Posterior vena cava (tissue), 2 donors: Measurements from ENCODE around the gene ZNF559. TPM values are rescaled to one million over a fixed set of nuclear protein-coding genes. Genes with fewer than 3 reads are reported as not detected.
"Not testable (repeated sequence)": the region's sequence is repeated elsewhere in the genome, so short reads cannot be mapped to it uniquely, and the experiment has no call there.

Experiments
- DNase-seq: peaks from one replicate; pipeline ENCODE4 v3.0.0-alpha.2; 2020; ENCODE audit warnings: low spot score
- intact Hi-C, 2 donors: fragments of 100-400 bp; cut with DNase I; formaldehyde crosslinking; loops; one replicate each; pipeline versions ENCODE4 v1.14.1 to v1.14.2; 2022 to 2023
- long read RNA-seq, 2 donors: library from polyadenylated mRNA; unstranded; transcript quantifications; one replicate each; pipeline ENCODE4 v2.0.0, GENCODE V29; 2020 to 2021
- total RNA-seq, 2 donors: library from RNA; stranded (reverse); fragmentation: NEBNext Ultra II Directional; extraction: Animal tissue kit (Norgen Biotek cat#: 25700); gene quantifications; one replicate each; pipeline ENCODE4 v1.2.1, GENCODE V29; 2021
- donor health status: DM: yes; HTN: yes; CAD: no.
- donor health status: DM: yes; HTN: yes; CAD: no.

The ZNF559 gene
- total RNA-seq: 10 to 100 TPM; 14.2 to 19.9 TPM
- long read RNA-seq, donor 1, full-length matches to known transcripts: 2 of 6 reads
- long read RNA-seq, donor 1, partial matches to known transcripts: 0 of 6 reads
- long read RNA-seq, donor 1, other reads (novel, unspliced or antisense): 4 of 6 reads
- long read RNA-seq, donor 2, partial matches to known transcripts: 2 of 10 reads
- long read RNA-seq, donor 2, other reads (novel, unspliced or antisense): 5 of 10 reads

GRCh38 chr19:9323919-9324583 is at the start of gene ZNF559:
ZNF559 (plus strand) TSS chr19:9324179; CDS start chr19:9338550, 14,371 bp downstream.
- DNase-seq: peak; percentile 99
- intact Hi-C loops: no loop called here

DNA sequence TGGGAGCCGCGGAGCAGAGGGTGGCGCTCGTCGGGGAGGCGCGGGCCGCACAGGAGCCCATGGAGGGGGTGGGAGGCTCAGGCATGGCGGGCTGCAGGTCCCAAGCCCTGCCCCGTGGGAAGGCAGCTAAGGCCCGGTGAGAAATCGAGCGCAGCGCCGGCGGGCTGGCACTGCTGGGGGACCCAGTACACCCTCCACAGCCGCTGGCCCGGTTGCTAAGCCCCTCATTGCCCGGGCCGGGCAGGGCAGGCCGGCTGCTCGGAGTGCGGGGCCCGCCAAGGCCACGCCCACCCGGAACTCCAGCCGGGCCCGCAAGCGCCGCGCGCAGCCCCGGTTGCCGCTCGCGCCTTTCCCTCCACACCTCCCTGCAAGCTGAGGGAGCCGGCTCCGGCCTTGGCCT is 40.5 kb upstream of the ZNF559 start:
- intact Hi-C loops, DNase-seq: not testable (repeated sequence)

- intact Hi-C loops: no loop called here
- no peak for DNase-seq
These were observed 34.6 kb upstream of the ZNF559 start for GRCh38 chr19:9289231-9289884.

- no peak for DNase-seq
- intact Hi-C loops: no loop called here
These were observed 28.5 kb upstream of the ZNF559 start for GRCh38 chr19:9295411-9295849.

DNA sequence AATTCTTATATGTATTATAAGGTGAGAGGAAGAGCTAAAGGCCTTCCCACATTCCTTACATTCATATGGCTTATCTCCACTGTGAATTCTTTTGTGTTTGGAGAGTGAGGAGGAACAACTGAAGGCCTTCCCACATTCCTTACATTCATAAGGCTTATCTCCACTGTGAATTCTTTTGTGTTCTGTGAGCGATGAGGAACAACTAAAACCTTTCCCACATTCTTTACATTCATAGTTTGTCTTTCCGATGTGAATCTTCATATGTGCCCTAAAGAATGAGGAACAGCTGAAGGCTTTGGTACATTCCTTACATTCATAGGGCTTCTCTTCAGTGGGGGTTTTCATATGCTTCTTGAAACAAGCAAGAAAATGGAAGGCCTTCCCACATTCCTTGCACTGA is 27.6 kb upstream of the ZNF559 start:
- intact Hi-C loops: no loop called here
- no peak for DNase-seq

DNA sequence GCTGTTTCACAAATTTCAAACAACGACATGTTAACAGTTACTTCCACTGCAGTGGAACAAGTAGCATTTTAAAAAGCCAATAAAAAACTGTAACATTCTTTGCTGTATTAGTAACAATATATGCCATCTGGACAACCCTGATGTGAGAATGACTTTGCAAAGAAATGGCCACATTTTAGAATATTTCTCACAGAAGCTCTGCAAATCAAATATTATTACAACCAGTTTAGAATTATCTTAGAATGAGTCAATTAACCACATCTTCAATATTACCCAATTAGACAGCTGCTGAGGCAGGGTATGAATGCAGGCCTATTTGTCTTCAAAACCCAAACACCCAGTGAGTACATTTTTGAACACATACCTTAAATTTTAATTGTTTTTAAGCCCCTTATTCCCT is 17.5 kb upstream of the ZNF559 start:
- DNase-seq: no peak
- intact Hi-C loops: no loop called here

DNA sequence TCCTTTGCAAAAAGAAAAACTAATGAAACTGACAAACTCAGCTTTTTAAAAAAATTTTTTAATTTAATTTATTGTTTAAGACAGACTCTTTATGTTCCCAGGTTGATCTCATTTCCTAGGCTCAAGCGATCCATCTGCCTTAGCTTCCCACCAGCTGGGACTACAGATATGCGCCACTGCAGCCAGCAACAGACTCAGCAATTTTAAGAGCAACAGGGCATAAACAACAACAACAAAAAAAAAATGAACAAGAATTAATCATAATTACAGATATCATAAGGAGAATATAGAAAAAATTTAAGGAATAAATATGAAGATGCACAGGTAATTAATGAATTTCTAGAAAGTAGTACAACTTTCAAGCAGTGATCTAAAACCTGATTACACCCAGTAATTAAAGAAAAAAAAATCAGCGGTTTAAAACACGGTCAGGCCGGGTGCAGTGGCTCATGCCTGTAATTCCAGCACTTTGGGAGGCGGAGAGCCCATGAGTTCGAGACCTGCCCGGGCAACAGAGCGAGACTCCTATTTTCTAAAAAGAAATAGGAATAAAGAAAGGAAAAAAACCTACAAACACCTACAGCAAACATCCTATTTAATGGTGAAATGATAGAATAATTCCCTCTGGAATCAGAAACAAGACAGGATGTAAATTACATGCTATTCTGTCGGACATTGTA is 15.7 kb upstream of the ZNF559 start:
- intact Hi-C loops: no loop called here
- no peak for DNase-seq

- intact Hi-C loops: no loop called here
These were observed 14.6 kb upstream of the ZNF559 start, which contains the start of gene ZNF699 for GRCh38 chr19:9309139-9309973. ZNF699 (minus strand) TSS chr19:9309838; CDS start chr19:9305119, 4,719 bp downstream.

GRCh38 chr19:9309974-9310446 is 14.0 kb upstream of the ZNF559 start:
- intact Hi-C loops: loop anchor here (10.0 kb wide), 2 partner anchors 475 to 485 kb away; no protein-coding TSS in a partner anchor
- DNase-seq: peak; percentile 97

More at GRCh38 chr19:9309139-9309973, 14.6 kb upstream of the ZNF559 start, which contains the start of gene ZNF699:
- peak; percentile 99 for DNase-seq

- intact Hi-C loops: loop anchor here (10.0 kb wide), 2 partner anchors 471 to 481 kb away; no protein-coding TSS in a partner anchor
- no peak for DNase-seq
These were observed 10.2 kb upstream of the ZNF559 start for GRCh38 chr19:9313756-9314155.

DNA sequence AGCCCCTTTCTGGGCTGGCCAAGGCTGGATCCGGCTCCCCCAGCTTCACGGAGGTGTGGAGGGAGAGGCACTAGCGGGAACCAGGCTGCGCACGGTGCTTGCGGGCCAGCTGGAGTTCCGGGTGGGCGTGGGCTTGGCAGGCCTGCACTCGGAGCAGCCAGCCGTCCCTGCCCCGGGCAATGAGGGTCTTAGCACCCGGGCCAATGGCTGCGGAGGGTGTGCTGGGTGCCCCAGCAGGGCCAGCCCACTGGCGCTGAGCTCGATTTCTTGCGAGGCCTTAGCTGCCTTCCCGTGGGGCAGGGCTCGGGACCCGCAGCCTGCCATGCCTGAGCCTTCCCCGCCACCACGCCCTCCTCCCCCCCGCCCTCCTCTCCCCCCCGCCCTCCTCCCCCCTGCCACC is 2.6 kb upstream of the ZNF559 start:
- no peak for DNase-seq
- intact Hi-C loops: no loop called here

DNA sequence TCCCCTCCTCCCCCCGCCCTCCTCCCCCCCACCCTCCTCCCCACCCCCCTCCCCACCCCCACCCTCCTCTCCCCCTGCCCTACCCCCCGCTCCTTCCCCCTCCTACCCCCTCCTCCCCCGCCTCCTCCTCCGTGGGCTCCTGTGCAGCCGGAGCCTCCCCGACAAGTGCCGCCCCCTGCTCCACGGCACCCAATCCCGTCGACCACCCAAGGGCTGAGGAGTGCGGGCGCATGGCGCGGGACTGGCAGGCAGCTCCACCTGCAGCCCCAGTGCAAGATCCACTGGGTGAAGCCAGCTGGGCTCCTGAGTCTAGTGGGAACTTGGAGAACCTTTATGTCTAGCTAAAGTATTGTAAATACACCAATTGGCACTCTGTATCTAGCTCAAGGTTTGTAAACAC is 2.2 kb upstream of the ZNF559 start:
- DNase-seq, intact Hi-C loops: not testable (repeated sequence)

GRCh38 chr19:9322201-9322600 is 1.8 kb upstream of the ZNF559 start:
- intact Hi-C loops, DNase-seq: not testable (repeated sequence)

- intact Hi-C loops: no loop called here
These were observed 441 bp upstream of the ZNF559 start for GRCh38 chr19:9323557-9323918.

GRCh38 chr19:9324584-9324962 is 594 bp downstream of the ZNF559 start:
- intact Hi-C loops: no loop called here
- DNase-seq: no peak

More at GRCh38 chr19:9323557-9323918, 441 bp upstream of the ZNF559 start:
- DNase-seq: peak; percentile 87

GRCh38 chr19:9329999-9330398 is 6.0 kb downstream of the ZNF559 start:
- intact Hi-C loops: loop anchor here in 1 of 2 donors (1.0 kb wide), 1 partner anchor 12 kb away; no protein-coding TSS in a partner anchor
- no peak for DNase-seq

GRCh38 chr19:9342610-9343304 is 18.8 kb downstream of the ZNF559 start:
- intact Hi-C loops: loop anchor here in 1 of 2 donors (1.0 kb wide), 2 partner anchors 12 to 45 kb away; no protein-coding TSS in a partner anchor
- DNase-seq: no peak

DNA sequence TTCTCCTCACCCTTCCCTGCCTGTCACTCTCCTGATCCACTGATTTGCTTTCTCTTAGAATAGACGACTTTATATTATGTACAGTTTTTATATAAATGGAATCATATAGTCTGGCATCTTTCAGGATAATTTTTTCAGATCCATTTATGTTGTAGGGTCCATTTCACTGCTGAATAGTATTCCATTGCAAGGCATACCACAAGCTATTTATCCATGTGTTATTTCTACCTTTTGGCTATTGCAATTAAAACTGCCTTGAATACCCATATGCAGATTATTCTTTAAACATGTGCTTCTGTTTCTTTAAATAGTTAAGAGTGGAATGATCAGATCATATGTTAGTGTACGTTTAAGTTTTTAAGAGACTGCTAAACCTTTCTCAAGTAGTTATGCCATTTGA is 21.0 kb downstream of the ZNF559 start:
- DNase-seq: no peak
- intact Hi-C loops: no loop called here
